GM12873 (cell line): ENCODE measurements around the gene ATP1A1.

ENCODE experiments used
- TF ChIP-seq, protein P1 (sequence below): IDR thresholded peaks from 2 replicates; pipeline ENCODE4 v1.5.1; 2012; ENCODE audit warnings: low read depth, mild to moderate bottlenecking, moderate library complexity, low read length, control low read depth; ENCODE audit not compliant: insufficient read depth; ENCODE audit errors: missing control alignments

Gene ATP1A1

DNA sequence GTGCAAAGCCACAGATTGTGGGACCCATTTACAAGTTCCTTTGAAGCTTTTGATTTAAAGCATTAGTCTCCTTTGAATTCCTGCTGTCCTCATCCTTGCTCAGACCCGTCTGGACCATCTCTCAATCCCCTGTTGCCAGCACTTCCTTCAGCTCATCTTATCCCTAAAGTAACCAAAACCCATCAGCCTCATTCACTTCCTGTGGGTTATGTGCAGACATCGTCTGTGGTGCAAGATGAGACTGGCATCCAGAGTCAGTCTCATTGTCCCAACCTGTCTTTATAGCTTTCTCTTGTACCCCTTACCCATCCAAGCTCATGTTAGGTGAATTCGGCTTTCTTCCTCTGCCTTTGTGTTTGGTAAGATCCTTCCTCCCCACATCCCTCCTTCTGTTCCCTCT is 29.3 kb downstream of the ATP1A1 start:
- TF ChIP-seq, protein P1, sequence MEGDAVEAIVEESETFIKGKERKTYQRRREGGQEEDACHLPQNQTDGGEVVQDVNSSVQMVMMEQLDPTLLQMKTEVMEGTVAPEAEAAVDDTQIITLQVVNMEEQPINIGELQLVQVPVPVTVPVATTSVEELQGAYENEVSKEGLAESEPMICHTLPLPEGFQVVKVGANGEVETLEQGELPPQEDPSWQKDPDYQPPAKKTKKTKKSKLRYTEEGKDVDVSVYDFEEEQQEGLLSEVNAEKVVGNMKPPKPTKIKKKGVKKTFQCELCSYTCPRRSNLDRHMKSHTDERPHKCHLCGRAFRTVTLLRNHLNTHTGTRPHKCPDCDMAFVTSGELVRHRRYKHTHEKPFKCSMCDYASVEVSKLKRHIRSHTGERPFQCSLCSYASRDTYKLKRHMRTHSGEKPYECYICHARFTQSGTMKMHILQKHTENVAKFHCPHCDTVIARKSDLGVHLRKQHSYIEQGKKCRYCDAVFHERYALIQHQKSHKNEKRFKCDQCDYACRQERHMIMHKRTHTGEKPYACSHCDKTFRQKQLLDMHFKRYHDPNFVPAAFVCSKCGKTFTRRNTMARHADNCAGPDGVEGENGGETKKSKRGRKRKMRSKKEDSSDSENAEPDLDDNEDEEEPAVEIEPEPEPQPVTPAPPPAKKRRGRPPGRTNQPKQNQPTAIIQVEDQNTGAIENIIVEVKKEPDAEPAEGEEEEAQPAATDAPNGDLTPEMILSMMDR: no peak

DNA sequence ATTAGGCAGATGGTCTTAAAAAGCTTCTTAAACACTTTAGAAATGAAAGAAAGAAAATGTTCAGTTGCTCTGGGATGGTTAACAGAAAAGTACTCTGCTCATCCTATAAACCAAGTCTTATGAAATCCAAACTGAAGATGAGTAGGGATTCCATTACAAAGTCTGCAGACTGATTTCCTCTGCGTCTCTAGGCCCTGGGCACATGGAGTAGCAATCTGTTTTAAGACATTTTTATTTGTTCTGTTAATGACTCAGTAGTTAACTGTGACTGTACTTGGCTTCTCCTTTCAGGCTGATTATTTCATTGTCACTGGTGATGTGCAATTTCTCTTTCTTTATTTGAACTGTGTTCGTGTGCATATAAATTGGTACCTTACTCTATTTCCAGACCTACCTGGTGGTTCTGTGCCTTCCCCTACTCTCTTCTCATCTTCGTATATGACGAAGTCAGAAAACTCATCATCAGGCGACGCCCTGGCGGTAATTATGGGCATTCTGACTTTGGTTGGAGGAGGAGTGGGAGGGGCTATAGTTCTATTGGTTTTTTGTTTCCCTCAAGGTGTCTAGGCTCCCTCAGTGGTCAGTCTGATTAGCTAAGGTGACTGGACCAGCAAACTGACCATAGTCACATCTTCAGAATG is 30.6 kb downstream of the ATP1A1 start:
- TF ChIP-seq, protein P1: no peak

DNA sequence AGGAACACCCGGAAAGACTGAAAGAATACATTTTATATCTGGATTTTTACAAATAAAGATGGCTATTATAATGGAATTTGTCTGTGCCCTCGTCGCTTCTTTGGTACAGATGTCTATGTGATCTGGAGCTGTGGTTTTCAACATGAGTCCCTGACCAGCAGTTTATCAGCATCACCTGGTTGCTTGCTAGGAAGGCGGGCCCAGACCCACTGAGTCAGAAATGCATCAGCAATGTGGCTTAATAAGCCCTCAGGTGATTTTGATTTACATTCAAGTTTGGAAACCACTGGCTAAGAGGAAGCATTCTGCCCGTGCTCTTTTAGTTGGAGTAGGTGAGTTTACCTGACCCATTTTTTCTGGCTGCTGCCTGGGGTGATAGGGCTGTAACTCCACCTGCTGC is 31.7 kb downstream of the ATP1A1 start:
- TF ChIP-seq, protein P1: no peak

DNA sequence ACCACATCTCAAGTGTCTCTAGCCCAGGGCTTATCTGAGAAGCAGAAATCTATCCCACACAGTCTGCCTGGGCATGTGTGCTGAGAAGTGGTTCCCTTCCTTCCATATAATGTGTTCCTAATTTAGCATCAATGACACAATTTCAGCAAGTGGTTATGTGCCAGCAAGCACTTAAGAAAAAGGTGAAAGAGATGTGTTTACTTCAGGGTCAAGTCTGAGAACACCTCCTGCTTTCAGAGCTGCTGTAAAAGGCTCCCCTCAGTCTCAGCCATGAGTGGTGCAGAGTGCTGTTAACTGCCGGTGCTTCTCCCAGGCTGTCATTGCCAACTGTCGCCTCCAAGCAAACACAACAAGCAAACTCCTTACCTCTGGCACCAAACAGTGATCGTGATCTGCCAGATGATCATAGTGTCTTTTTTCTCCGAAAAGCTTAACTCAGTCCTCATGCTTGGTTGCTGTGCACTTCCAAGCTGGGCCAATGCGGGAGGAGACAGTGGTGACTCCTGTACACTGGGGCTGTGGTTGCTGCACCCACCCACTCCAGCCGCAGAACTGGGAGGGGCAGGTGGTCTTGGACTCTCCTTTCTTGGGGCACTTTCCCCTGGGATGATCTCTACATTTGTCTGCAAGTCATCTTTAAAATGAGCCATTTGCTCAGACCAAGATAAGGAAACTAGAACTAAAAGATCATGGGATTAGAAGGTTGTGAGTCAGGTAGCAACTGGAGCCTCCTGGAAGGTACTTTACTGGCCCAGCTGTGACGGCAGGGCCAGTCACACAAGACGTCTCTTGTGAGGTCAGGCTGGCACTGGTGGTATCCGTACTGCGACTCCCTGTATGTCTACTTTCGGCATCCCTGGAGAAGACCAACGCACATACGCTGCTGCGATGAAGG is 32.4 kb downstream of the ATP1A1 start:
- TF ChIP-seq, protein P1: no peak

DNA sequence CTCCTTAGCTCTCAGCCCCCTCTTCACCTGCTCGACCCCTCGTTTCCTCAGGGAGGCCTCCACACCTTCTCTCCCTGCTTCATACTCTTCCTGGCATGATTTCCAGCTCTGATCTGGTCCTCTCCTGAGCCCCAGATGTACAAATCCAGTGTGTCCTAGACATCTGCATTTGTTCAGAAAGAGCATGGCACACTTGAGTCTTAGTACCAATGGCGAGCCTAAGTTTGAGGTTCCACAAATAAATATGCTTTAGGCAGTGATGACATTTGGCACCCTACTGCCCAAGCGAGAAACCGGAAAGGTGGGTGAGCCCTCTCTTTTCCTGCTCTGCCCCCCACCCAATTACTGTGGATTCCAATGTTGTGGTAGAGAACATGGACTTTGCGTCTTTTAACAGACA is 34.0 kb downstream of the ATP1A1 start:
- TF ChIP-seq, protein P1: no peak

DNA sequence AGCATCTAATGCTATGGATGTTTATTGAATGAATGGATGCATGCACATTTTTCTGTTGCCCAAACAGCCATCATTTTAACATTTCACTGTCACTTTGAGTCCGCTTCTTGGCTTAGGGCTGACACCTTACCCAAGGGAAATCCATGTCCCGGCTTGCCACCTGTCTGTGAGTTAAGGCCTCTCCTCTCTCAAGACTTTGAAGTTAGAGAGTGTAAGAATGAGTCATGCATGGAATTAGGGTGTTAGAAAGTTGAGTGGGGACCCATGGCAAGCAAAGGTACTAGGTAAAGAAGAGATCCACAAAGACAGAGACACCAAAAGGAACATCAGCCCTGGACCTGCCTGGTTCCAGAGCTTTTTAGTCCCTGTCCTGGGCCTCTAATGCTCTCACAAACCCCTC is 35.1 kb downstream of the ATP1A1 start:
- TF ChIP-seq, protein P1: no peak
